Endometrial microvascular endothelial cells (primary cell): Measurements from ENCODE around the gene RC3H1. TPM values are rescaled to one million over a fixed set of nuclear protein-coding genes. Genes with fewer than 3 reads are reported as not detected.
"Not testable (repeated sequence)": the region's sequence is repeated elsewhere in the genome, so short reads cannot be mapped to it uniquely, and the experiment has no call there.

Experiments
- in situ Hi-C: cut with HindIII; loops from 2 replicates; pipeline ENCODE4 v1.10.0; 2017; ENCODE audit warnings: low sequenced_read_pairs, low pct_unique_long_range_greater_than_20kb; ENCODE audit errors: inconsistent ontology term
- total RNA-seq: library from RNA; depleted of rRNA; stranded (reverse); fragments of >200 nt; gene quantifications from one replicate; pipeline ENCODE4 v1.2.3, GENCODE V29; 2015; ENCODE audit errors: inconsistent ontology term

Gene RC3H1
- total RNA-seq, 1 donor from 2014 or later = 16.0 TPM

DNA sequence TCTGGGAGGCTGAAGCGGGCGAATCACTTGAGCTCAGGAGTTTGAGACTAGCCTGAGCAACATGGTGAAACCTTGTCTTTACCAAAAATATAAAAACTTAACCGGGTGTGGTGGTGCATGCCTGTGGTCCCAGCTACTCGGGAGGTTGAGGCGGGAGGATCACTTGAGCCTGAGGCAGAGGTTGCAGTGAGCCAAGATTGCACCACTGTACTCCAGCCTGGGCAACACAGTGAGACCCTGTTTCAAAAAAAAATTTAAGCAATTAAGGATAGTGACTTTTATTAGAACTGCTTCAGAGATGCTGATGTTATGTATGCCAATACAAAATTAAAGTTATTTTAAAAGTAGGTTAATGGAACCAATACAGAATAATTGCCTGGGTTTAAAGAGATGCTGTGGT is 56.3 kb downstream of the RC3H1 start:
- in situ Hi-C loops = not testable (repeated sequence)

- in situ Hi-C loops = no loop called here
Observed at GRCh38 chr1:173963477-173963876, 58.7 kb downstream of the RC3H1 start.

GRCh38 chr1:173960625-173961024 is 61.5 kb downstream of the RC3H1 start:
- in situ Hi-C loops = no loop called here

- in situ Hi-C loops = no loop called here
Observed at GRCh38 chr1:173954179-173954578, 68.0 kb downstream of the RC3H1 start.

DNA sequence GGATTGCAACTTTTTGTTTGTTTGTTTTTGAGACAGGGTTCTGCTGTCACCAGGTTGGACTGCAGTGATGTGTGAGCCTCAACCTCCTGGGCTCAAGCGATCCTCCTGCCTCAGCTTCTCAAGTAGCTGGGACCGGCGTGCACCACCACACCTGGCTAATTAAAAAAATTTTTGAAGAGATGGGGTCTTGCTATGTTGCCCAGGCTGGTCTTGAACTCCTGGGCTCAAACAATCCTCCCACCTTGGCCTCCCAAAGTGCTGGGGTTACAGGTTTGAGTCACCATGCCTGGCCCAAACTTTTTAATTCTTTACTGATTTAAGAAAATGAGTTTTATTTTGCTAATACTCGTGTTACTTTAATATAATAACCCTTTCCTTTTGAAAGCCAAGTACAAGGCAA is 73.6 kb downstream of the RC3H1 start:
- in situ Hi-C loops = no loop called here

- in situ Hi-C loops = no loop called here
Observed at GRCh38 chr1:173946380-173946921, 75.7 kb downstream of the RC3H1 start.

DNA sequence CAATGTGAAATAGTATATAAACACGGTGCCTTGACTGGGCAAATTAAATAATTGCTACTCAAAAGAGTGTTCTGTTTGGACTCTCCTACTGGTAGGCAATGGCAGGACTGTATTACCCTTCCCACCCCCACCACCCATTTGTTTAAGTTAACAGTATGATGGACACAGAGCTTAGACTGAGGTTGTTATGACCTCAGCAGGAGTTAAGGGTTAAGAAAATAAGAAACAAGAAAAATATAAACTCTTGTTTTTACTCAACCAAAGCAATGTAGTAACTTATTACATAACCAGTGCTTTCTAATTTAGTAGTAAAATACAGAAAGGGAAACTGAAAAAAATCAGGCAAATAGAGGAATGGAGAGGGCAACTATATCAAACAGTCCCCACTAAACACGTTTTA is 85.1 kb downstream of the RC3H1 start:
- in situ Hi-C loops = no loop called here

GRCh38 chr1:173934440-173934839 is 87.7 kb downstream of the RC3H1 start:
- in situ Hi-C loops = no loop called here

DNA sequence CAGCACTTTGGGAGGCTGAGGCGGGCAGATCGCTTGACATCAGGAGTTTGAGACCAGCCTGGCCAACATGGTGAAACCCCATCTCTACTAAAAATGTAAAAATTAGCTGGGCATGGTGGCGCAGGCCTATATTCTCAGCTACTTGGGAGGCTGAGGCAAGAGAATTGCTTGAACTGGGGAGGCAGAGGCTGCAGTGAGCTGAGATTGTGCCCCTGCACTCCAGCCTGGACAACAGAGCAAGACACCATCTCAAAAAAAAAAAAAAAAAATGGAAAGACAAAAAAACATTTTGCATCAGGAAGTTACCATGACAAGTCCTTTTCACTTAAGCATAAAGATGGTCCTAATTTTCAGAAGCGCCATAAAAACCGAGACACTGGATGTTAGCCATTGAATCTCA is 91.6 kb downstream of the RC3H1 start:
- in situ Hi-C loops = not testable (repeated sequence)

GRCh38 chr1:173925306-173926242 is 96.6 kb downstream of the RC3H1 start:
- in situ Hi-C loops = no loop called here

DNA sequence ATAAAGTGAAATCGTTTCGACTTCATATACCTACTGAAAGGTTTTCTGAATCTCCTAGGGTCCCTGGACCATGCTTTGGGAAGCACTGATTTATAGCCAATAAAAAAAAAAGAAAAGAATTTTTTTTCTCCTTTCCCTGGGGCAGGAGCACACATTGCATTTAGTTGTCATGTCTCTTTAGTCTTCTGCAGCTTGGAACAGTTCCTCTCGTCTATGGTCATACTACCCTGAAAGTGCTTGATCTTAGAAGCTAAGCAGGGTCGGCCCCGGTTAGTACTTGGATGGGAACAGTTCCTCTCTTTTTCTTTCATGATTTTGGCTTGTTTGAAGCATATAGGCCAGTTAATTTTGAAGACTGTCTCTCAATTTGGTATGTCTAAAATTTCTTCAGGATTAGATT is 101.3 kb downstream of the RC3H1 start:
- in situ Hi-C loops = no loop called here

DNA sequence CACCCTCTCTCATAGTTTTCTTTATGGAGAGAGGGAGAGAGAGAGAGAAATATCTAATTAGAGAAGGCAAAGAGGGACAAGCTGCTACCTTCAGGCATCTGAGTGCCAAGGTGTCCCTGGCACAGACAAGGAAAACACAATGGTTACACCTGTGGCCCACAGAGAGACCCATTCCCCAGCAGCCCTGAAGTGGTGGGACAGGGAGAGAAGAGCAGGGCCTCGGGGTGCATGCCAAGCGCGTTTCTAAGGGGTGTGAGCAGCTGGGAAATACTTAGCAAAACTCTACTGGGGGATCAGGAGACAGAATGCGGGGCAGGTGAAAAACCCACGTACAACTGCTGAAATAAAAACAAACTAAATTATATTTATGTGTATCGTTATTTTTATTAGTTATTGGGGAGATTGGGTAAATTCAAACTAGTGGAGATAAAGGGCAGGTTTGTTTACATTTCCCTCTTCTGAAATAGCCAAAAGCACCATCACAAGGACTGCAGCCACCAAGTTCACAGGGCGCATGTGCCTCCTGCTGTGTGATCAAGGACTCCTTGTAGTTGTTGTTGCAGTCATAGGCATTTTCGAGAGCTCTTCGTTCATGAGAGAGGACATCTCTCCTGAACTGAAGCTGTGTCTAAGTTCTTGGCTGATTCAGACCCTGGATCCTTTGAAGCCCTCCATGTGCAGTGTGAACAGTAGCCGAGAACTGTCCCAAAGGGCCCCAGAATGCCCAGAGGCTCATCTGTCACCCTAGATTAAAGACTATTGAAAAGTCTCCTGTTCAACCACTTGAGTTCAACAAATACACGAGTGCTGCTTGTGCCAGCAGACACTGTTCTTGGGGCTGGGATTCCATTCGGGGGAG is 104.3 kb downstream of the RC3H1 start:
- in situ Hi-C loops = no loop called here

DNA sequence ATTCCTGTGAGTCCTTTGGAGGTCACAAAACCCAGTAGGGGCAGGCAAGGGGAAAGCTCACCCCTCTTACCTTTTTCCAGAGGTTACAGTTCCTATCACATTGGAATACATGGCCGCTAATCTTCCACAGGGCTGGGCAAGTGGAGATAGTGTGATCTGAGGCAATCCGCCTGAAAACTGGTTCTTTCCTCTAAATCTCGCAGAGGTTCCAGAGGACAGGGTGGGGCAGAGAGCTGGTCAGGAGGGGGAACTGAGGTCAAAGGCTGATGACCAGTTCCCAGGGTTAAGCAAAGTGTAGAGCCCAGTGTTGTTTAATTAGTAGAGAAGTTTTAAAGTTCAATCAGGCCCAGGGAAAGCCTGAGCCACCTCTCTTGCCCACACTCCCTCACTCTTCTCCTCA is 105.0 kb downstream of the RC3H1 start, which contains the start of gene SERPINC1:
Gene SERPINC1, minus strand, starts transcription at position 179 of the 400 bp plus-strand sequence. Its CDS starts 68 bp downstream, at position 111.
- in situ Hi-C loops = no loop called here

DNA sequence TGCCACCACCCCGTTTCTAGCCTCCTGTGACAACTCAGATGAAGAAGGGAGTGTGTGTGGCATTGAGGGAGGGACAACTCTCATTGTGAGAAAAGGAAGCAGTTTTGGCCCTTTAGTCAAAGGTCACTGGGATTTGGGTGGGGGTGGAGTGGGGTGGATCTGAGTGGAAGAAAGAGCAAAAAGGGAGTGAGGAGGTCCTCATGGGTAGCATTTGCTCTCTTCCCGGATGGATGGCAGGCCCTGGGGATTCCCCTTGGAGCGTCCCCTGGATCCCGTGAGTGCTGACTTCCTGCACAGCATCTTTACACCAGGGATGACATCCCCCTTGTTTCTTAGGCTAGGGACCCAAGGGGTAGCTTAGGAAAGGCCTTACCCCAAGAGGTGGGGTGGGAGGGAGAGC is 105.5 kb downstream of the RC3H1 start:
- in situ Hi-C loops = no loop called here

DNA sequence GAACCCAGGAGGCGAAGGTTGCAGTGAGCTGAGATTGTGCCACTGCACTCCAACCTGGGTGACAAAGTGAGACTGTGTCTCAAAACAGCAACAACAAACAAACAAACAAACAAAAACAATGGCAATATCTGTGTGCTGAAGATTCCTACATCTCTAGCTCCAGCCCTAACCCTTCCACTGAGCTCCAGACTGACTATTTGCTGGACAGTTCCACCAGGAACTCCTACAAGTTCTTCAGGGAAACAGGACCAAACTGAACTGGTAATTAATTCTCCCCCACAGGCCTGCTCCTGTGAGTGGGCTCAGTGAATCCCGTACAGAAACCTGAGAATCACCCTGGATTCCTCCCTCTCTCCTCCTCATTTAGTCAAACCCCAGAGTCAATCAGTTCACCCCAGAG is 106.6 kb downstream of the RC3H1 start:
- in situ Hi-C loops = no loop called here

DNA sequence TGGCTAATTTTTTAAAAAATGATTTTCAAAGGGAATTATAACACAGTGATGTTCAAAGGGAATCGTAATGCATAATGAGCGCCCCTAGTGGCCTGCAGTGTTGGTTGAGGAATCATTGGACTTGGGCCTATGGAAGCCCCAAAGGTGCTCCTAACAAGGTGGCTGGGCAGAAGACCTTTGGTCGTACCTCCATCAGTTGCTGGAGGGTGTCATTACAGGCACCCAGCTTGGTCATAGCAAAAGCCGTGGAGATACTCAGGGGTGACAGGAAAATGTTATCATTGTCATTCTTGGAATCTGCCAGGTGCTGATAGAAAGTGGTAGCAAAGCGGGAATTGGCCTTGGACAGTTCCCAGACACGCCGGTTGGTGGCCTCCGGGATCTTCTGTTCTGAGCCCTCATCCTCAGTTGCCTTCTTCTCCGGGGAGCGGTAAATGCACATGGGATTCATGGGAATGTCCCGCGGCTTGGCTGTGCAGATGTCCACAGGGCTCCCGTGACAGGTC is 107.7 kb downstream of the RC3H1 start:
- in situ Hi-C loops = no loop called here

DNA sequence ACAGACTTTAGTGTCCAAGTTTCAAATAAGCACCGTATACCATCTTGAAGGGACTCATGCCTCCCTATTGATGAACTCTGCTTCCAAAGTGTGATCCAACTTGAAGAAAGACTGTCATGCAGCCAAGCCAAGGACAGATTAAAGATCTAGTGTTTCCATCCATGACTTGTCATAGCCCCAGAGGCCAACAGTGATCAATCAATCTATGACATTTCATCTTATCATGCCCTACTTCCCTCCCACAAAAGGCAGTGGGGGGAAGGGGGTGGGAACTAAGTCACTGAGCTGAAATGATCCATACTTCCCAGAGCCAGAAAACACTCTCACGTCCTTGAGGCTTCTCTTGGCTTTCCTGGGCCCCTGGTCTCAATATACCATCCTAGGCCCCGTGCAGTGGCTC is 109.0 kb downstream of the RC3H1 start:
- in situ Hi-C loops = no loop called here

DNA sequence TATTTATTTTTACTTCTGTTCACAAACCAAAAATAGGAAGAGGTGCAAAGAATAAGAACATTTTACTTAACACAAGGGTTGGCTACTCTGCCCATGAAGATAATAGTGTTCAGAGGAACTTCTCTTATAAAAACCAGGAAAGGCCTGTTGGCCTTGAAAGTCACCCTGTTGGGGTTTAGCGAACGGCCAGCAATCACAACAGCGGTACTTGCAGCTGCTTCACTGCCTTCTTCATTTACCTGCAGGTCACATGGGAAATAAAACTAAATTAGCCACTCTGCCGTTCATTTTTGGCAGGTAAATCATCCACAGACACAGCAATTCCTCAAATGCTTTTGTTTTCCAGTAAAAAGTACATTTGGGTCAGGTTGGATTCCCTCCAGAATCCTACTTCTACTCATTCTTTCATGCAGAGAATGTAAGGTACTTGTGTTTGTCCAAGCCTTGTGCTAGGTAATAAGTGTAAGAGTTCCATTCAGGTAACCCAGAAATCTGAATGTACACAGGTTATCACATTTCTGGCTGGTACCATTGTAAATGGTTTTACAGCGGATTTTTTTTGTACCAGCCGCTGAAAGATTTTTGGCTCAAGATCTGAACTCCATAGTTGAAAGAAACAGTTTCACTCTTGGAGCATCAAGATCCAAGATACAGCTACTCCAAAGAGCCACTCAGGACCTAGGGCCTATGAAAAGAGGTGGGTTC is 118.2 kb downstream of the RC3H1 start:
- in situ Hi-C loops = no loop called here

GRCh38 chr1:173900992-173901391 is 121.2 kb downstream of the RC3H1 start:
- in situ Hi-C loops = no loop called here
